CD4-positive, alpha-beta T cell (primary cell): ENCODE data around the gene GPSM1. TPM values are rescaled to one million over a fixed set of nuclear protein-coding genes. Genes with fewer than 3 reads are reported as not detected.

ENCODE experiments used
- ATAC-seq: fragments of 200-7000 bp; cut with Tn5 transposase; one replicate; pipeline ENCODE4 v1.10.0; 2022; ENCODE audit warnings: mild to moderate bottlenecking; ENCODE audit not compliant: poor library complexity
- CTCF ChIA-PET: fragments of 350-600 bp; sonication (Branson Sonifier 250); formaldehyde crosslinking; loops from one replicate; lab custom pipeline; 2021; ENCODE audit warnings: antibody characterized with exemption, inconsistent platforms; lab: Charles Lee
- POLR2A ChIA-PET: fragments of 350-600 bp; sonication (Branson Sonifier 250); formaldehyde crosslinking; loops from one replicate; lab custom pipeline; 2021; ENCODE audit warnings: antibody characterized with exemption, inconsistent platforms; lab: Charles Lee
- DNase-seq, 14 experiments: peaks; one replicate each; pipeline ENCODE4 v3.0.0-alpha.2; 2013 to 2020; ENCODE audit warnings: mixed read lengths in 2 of 14
- H3K27ac ChIP-seq, 2 donors: one replicate each; pipeline versions ENCODE4 v1.5.1 to v1.7.0; 2013; ENCODE audit warnings: low read length in 2 of 2, low read depth in 1 of 2, mild to moderate bottlenecking in 1 of 2
- H3K27me3 ChIP-seq, 2 experiments: 1 replicate in 1 of 2; 2 replicates in 1 of 2; pipeline versions ENCODE4 v1.6.1 to v1.7.0; 2013; ENCODE audit warnings: low read length in 2 of 2, control low read depth in 1 of 2, mild to moderate bottlenecking in 1 of 2, moderate library complexity in 1 of 2; ENCODE audit not compliant: insufficient read depth in 2 of 2, control insufficient read depth in 1 of 2
- H3K36me3 ChIP-seq: one replicate; pipeline ENCODE4 v1.6.1; 2013; ENCODE audit warnings: low read length, control low read depth; ENCODE audit not compliant: insufficient read depth
- H3K4me1 ChIP-seq: one replicate; pipeline ENCODE4 v1.6.1; 2013; ENCODE audit warnings: low read length, control low read depth; ENCODE audit not compliant: insufficient read depth
- H3K4me3 ChIP-seq: one replicate; pipeline ENCODE4 v1.5.1; 2013; ENCODE audit warnings: mild to moderate bottlenecking, low read length, moderate library complexity
- H3K9me3 ChIP-seq, 2 experiments: 1 replicate in 1 of 2; 2 replicates in 1 of 2; pipeline versions ENCODE4 v1.6.1 to v1.7.0; 2013; ENCODE audit warnings: low read length in 2 of 2, mild to moderate bottlenecking in 2 of 2, control low read depth in 1 of 2, moderate library complexity in 1 of 2; ENCODE audit not compliant: control insufficient read depth in 1 of 2, insufficient read depth in 1 of 2
- H3K27ac Mint-ChIP-seq: one replicate; pipeline ENCODE4 v1.8.0; 2020; ENCODE audit warnings: mixed read lengths
- H3K27me3 Mint-ChIP-seq: one replicate; pipeline ENCODE4 v1.8.0; 2021; ENCODE audit warnings: mixed read lengths
- H3K36me3 Mint-ChIP-seq: one replicate; pipeline ENCODE4 v1.8.0; 2021; ENCODE audit warnings: low read depth, mixed read lengths
- H3K4me1 Mint-ChIP-seq: one replicate; pipeline ENCODE4 v1.8.0; 2021; ENCODE audit warnings: low read depth, mixed read lengths
- H3K4me3 Mint-ChIP-seq: one replicate; pipeline ENCODE4 v1.8.0; 2020; ENCODE audit warnings: mild to moderate bottlenecking, mixed read lengths
- H3K9me3 Mint-ChIP-seq: one replicate; pipeline ENCODE4 v1.8.0; 2020; ENCODE audit warnings: mixed read lengths
- CTCF ChIP-seq: fragments of 200-600 bp; IDR thresholded peaks from one replicate; pipeline ENCODE4 v1.8.0; 2022; ENCODE audit warnings: antibody characterized with exemption, mild to moderate bottlenecking
- intact Hi-C, 2 experiments: fragments of 100-400 bp; cut with DNase I in 1 of 2; cut with micrococcal nuclease in 1 of 2; formaldehyde crosslinking; loops; one replicate each; pipeline versions ENCODE4 v1.15.1 to v1.9.0; 2023 to 2025; cut with DNase I, micrococcal nuclease
- total RNA-seq, 174 experiments: library from RNA in 2 of 174; stranded (reverse) in 2 of 174; gene quantifications; one replicate each; pipeline ENCODE4 v1.2.3 and lab custom pipeline; 2021 to 2026

GPSM1 gene
- total RNA-seq, 2 experiments from 2014 or later, result 7.7 to 8.6 TPM

- ATAC-seq, result no peak
- TF ChIP-seq CTCF, result no peak
- Histone ChIP-seq H3K4me3 (no peak overlapping the region), H3K27me3 (peaks cover 4 to 7% of the 10 kb centered on the region in 2 experiments), H3K4me1 (peaks cover 4% of the 10 kb centered on the region), H3K9me3 (no peaks in the 10 kb centered on the region), H3K27ac (no peak overlapping the region), H3K36me3 (no peaks in the 10 kb centered on the region)
- Mint-ChIP-seq H3K4me3 (no peak overlapping the region), H3K4me1 (no peaks in the 10 kb centered on the region), H3K9me3 (no peaks in the 10 kb centered on the region), H3K36me3 (no peaks in the 10 kb centered on the region), H3K27ac (no peak overlapping the region), H3K27me3 (no peaks in the 10 kb centered on the region)
- ChIA-PET POLR2A (no interaction called here), CTCF (no interaction called here)
- DNase-seq, result no peak
- intact Hi-C loops, result no loop called here
Measured at GRCh38 chr9:136372006-136372405, 44.7 kb downstream of the GPSM1 start.

GRCh38 chr9:136372561-136373299 lies 45.4 kb downstream of the GPSM1 start:
- no peak overlapping the region for H3K27ac Mint-ChIP-seq
- no peaks in the 10 kb centered on the region for H3K4me1 Mint-ChIP-seq
- TF ChIP-seq CTCF, result no peak
- POLR2A ChIA-PET, result no interaction called here
- H3K36me3 Mint-ChIP-seq, result no peaks in the 10 kb centered on the region
- DNase-seq, result peak in 2 of 14 experiments; percentile 52 to 55
- Histone ChIP-seq H3K27ac (no peak overlapping the region), H3K9me3 (no peaks in the 10 kb centered on the region), H3K36me3 (no peaks in the 10 kb centered on the region), H3K4me1 (peaks cover 4% of the 10 kb centered on the region), H3K27me3 (peaks cover 4 to 7% of the 10 kb centered on the region in 2 experiments), H3K4me3 (peak overlapping the region; percentile 37)
- CTCF ChIA-PET, result no interaction called here
- no peaks in the 10 kb centered on the region for H3K9me3 Mint-ChIP-seq
- intact Hi-C loops, result no loop called here
- no peak for ATAC-seq
- no peaks in the 10 kb centered on the region for H3K27me3 Mint-ChIP-seq
- no peak overlapping the region for H3K4me3 Mint-ChIP-seq

- peaks cover 4 to 7% of the 10 kb centered on the region in 2 experiments for H3K27me3 ChIP-seq
- Mint-ChIP-seq H3K27me3 (no peaks in the 10 kb centered on the region), H3K4me3 (no peak within 1 kb of the TSS), H3K4me1 (no peaks in the 10 kb centered on the region), H3K27ac (no peak within 1 kb of the TSS), H3K36me3 (no peaks in the 10 kb centered on the region), H3K9me3 (no peaks in the 10 kb centered on the region)
- H3K36me3 ChIP-seq, result no peaks in the 10 kb centered on the region
- ChIA-PET POLR2A (no interaction called here), CTCF (no interaction called here)
- peak within 1 kb of the TSS; percentile 37 for H3K4me3 ChIP-seq
- intact Hi-C loops, result no loop called here
- H3K4me1 ChIP-seq, result peaks cover 4% of the 10 kb centered on the region
- DNase-seq (peak in 2 of 14 experiments; percentile 46 to 54), ATAC-seq (no peak)
- no peaks in the 10 kb centered on the region for H3K9me3 ChIP-seq
- no peak within 1 kb of the TSS for H3K27ac ChIP-seq
- no peak for TF ChIP-seq CTCF
Measured at GRCh38 chr9:136373300-136374182, 46.2 kb downstream of the GPSM1 start, which contains the start of gene CARD9. Gene CARD9 (minus strand): TSS chr9:136373669. CDS start chr9:136372078, 1,591 bp downstream.
